ENCODE measurements around the gene RBM22. TPM values are rescaled to one million over a fixed set of nuclear protein-coding genes. Genes with fewer than 3 reads are reported as not detected.

RBM22 gene
- total RNA-seq, 1 donor from 2014 or later = 74.0 TPM

- DNase-seq (no peak), ATAC-seq (ENCODE audit: low read depth) (no peak)
- Mint-ChIP-seq H3K27ac (no peak overlapping the region), H3K4me1 (no peaks in the 10 kb centered on the region), H3K4me3 (no peak overlapping the region), H3K9me3 (no peaks in the 10 kb centered on the region), H3K36me3 (ENCODE audit: low read depth) (peaks cover 76% of the 10 kb centered on the region), H3K27me3 (no peaks in the 10 kb centered on the region)
- no peak for TF ChIP-seq CTCF (IDR thresholded peaks at IDR 0.05)
- intact Hi-C loops (cut with micrococcal nuclease) = no loop called here
- ChIA-PET CTCF (no interaction called here), POLR2A (interaction anchor here (0.7 kb wide), 2 partner anchors 33 to 136 kb away, joined by 3 to 4 read pairs; no protein-coding TSS in a partner anchor)
Measured at GRCh38 chr5:150690760-150691159, 10.1 kb downstream of the RBM22 start.

- H3K4me1 Mint-ChIP-seq = no peaks in the 10 kb centered on the region
Measured at GRCh38 chr5:150689120-150689519, 11.7 kb downstream of the RBM22 start.

GRCh38 chr5:150676578-150676977 is 24.3 kb downstream of the RBM22 start:
- TF ChIP-seq CTCF (IDR thresholded peaks at IDR 0.05) = no peak
- ChIA-PET POLR2A (no interaction called here), CTCF (no interaction called here)
- intact Hi-C loops (cut with micrococcal nuclease) = no loop called here
- no peak for DNase-seq
- Mint-ChIP-seq H3K4me3 (no peak overlapping the region), H3K36me3 (ENCODE audit: low read depth) (peaks cover 10% of the 10 kb centered on the region), H3K27ac (no peak overlapping the region), H3K27me3 (peaks cover 5% of the 10 kb centered on the region), H3K9me3 (no peaks in the 10 kb centered on the region), H3K4me1 (peaks cover 8% of the 10 kb centered on the region)
- ATAC-seq (ENCODE audit: low read depth) = no peak

More at GRCh38 chr5:150689120-150689519, 11.7 kb downstream of the RBM22 start:
- Mint-ChIP-seq H3K36me3 (ENCODE audit: low read depth) (peaks cover 62% of the 10 kb centered on the region), H3K27ac (no peak overlapping the region), H3K9me3 (no peaks in the 10 kb centered on the region), H3K4me3 (no peak overlapping the region), H3K27me3 (no peaks in the 10 kb centered on the region)
- DNase-seq = no peak
- ChIA-PET CTCF (no interaction called here), POLR2A (interaction anchor here (1.9 kb wide), 1 partner anchor 12 kb away, joined by 5 read pairs; the partner anchor contains the start of gene RBM22)
- TF ChIP-seq CTCF (IDR thresholded peaks at IDR 0.05) = no peak
- intact Hi-C loops (cut with micrococcal nuclease) = no loop called here
- ATAC-seq (ENCODE audit: low read depth) = no peak

GRCh38 chr5:150675069-150675468 is 25.8 kb downstream of the RBM22 start:
- Mint-ChIP-seq H3K36me3 (ENCODE audit: low read depth) (peaks cover 4% of the 10 kb centered on the region), H3K4me3 (no peak overlapping the region), H3K27me3 (peaks cover 19% of the 10 kb centered on the region), H3K4me1 (peaks cover 16% of the 10 kb centered on the region), H3K27ac (no peak overlapping the region), H3K9me3 (no peaks in the 10 kb centered on the region)
- ATAC-seq (ENCODE audit: low read depth) (no peak), DNase-seq (no peak)
- ChIA-PET POLR2A (no interaction called here), CTCF (interaction anchor here (0.7 kb wide), 1 partner anchor 115 kb away, joined by 3 read pairs; no protein-coding TSS in a partner anchor)
- TF ChIP-seq CTCF (IDR thresholded peaks at IDR 0.05) = no peak
- intact Hi-C loops (cut with micrococcal nuclease) = no loop called here

- DNase-seq (no peak), ATAC-seq (ENCODE audit: low read depth) (no peak)
- H3K27ac Mint-ChIP-seq = no peak overlapping the region
- no peaks in the 10 kb centered on the region for H3K9me3 Mint-ChIP-seq
- intact Hi-C loops (cut with micrococcal nuclease) = no loop called here
- H3K4me3 Mint-ChIP-seq = no peak overlapping the region
- no peak for TF ChIP-seq CTCF (IDR thresholded peaks at IDR 0.05)
- H3K36me3 Mint-ChIP-seq (ENCODE audit: low read depth) = peaks cover 1% of the 10 kb centered on the region
- POLR2A ChIA-PET = no interaction called here
- CTCF ChIA-PET = interaction anchor here (0.7 kb wide), 1 partner anchor 114 kb away, joined by 3 read pairs; no protein-coding TSS in a partner anchor
- H3K27me3 Mint-ChIP-seq = peaks cover 22% of the 10 kb centered on the region
- peaks cover 16% of the 10 kb centered on the region for H3K4me1 Mint-ChIP-seq
Measured at GRCh38 chr5:150674341-150674821, 26.5 kb downstream of the RBM22 start.
